ENCODE results near the gene CT45A7.
"Not testable (repeated sequence)": the region's sequence is repeated elsewhere in the genome, so short reads cannot be mapped to it uniquely, and the experiment has no call there.

CT45A7 gene

GRCh38 chrX:135837180-135837579, at the start of gene CT45A7:
Gene CT45A7 (minus strand): TSS chrX:135837280. CDS start chrX:135833533, 3,747 bp downstream.
- DNase-seq (ENCODE audit: low read depth in 2 of 3, low spot score in 1 of 3): not testable (repeated sequence)

- DNase-seq (ENCODE audit: low read depth in 2 of 3, low spot score in 1 of 3): not testable (repeated sequence)
Measured at GRCh38 chrX:135882741-135883140, 45.7 kb upstream of the CT45A7 start.

- not testable (repeated sequence) for DNase-seq (ENCODE audit: low read depth in 2 of 3, low spot score in 1 of 3)
Measured at GRCh38 chrX:135871712-135872111, 34.6 kb upstream of the CT45A7 start, which contains the start of gene CT45A9. Gene CT45A9 (minus strand): TSS chrX:135871812. CDS start chrX:135868061, 3,751 bp downstream.

GRCh38 chrX:135854438-135854837, 17.4 kb upstream of the CT45A7 start, which contains the start of gene CT45A8:
Gene CT45A8 (minus strand): TSS chrX:135854538. CDS start chrX:135850783, 3,755 bp downstream.
- not testable (repeated sequence) for DNase-seq (ENCODE audit: low read depth in 2 of 3, low spot score in 1 of 3)

GRCh38 chrX:135819912-135820311, 17.2 kb downstream of the CT45A7 start, which contains the start of gene CT45A2:
Gene CT45A2 (minus strand): TSS chrX:135820012. CDS start chrX:135816265, 3,747 bp downstream.
- not testable (repeated sequence) for DNase-seq (ENCODE audit: low read depth in 2 of 3, low spot score in 1 of 3)

- not testable (repeated sequence) for DNase-seq (ENCODE audit: low read depth in 2 of 3, low spot score in 1 of 3)
Measured at GRCh38 chrX:135802687-135803086, 34.4 kb downstream of the CT45A7 start, which contains the start of gene CT45A6. Gene CT45A6 (minus strand): TSS chrX:135802787. CDS start chrX:135798993, 3,794 bp downstream.

- not testable (repeated sequence) for DNase-seq (ENCODE audit: low read depth in 2 of 3, low spot score in 1 of 3)
Measured at GRCh38 chrX:135785403-135785802, 51.7 kb downstream of the CT45A7 start, which contains the start of gene CT45A5. Gene CT45A5 (minus strand): TSS chrX:135785503. CDS start chrX:135781729, 3,774 bp downstream.
